Suprapubic skin (tissue), 4 donors: Measurements from ENCODE around the gene VSIR. TPM values are rescaled to one million over a fixed set of nuclear protein-coding genes. Genes with fewer than 3 reads are reported as not detected.

Source experiments
- DNase-seq, 2 donors: peaks; one replicate each; pipeline ENCODE4 v3.0.0-alpha.2; 2019; ENCODE audit warnings: low spot score in 2 of 2
- H3K27ac ChIP-seq: fragments of 200-600 bp; sonication (generic); one replicate; pipeline ENCODE4 v1.5.1; 2019
- H3K27me3 ChIP-seq: fragments of 200-600 bp; sonication (generic); one replicate; pipeline ENCODE4 v1.5.1; 2019
- H3K36me3 ChIP-seq: fragments of 200-600 bp; sonication (generic); one replicate; pipeline ENCODE4 v1.5.1; 2019
- H3K4me1 ChIP-seq: fragments of 200-600 bp; sonication (generic); one replicate; pipeline ENCODE4 v1.5.1; 2019
- H3K4me3 ChIP-seq: fragments of 200-600 bp; sonication (generic); one replicate; pipeline ENCODE4 v1.5.1; 2019; ENCODE audit warnings: mild to moderate bottlenecking
- H3K9me3 ChIP-seq: fragments of 200-600 bp; sonication (generic); one replicate; pipeline ENCODE4 v1.5.1; 2019
- EP300 ChIP-seq: sonication (generic); formaldehyde crosslinking; IDR thresholded peaks from one replicate; pipeline ENCODE4 v1.6.1; 2017; ENCODE audit warnings: antibody characterized with exemption
- POLR2A ChIP-seq, 2 donors: fragments of 450-650 bp; IDR thresholded peaks; one replicate each; pipeline ENCODE4 v1.6.1; 2017; ENCODE audit warnings: antibody characterized with exemption in 2 of 2, mild to moderate bottlenecking in 2 of 2, moderate library complexity in 2 of 2
- POLR2AphosphoS5 ChIP-seq, 3 donors: sonication (generic); formaldehyde crosslinking; IDR thresholded peaks; one replicate each; pipeline ENCODE4 v1.6.1; 2017; ENCODE audit warnings: antibody characterized with exemption in 3 of 3
- WGBS: methylation state at CpG from one replicate; pipeline ENCODE4 v1.1.5; 2018; 5-methylcytosine and 5-hydroxymethylcytosine counted together
- total RNA-seq, 4 donors: library from RNA; depleted of rRNA; stranded (reverse); fragments of >200 nt; gene quantifications; one replicate each; pipeline ENCODE4 v1.1.0, GENCODE V29; 2016
- TF ChIP-seq, protein P1 (sequence below), 2 donors: fragments of 200-600 bp in 1 of 2; fragments of 450-650 bp in 1 of 2; sonication (generic) in 1 of 2; IDR thresholded peaks; one replicate each; pipeline ENCODE4 v1.5.1; 2016 to 2019; ENCODE audit warnings: antibody characterized with exemption in 2 of 2, mild to moderate bottlenecking in 1 of 2, moderate library complexity in 1 of 2

The VSIR gene
- total RNA-seq, 4 donors from 2014 or later = 16.3 to 50.7 (median 33.6) TPM

DNA sequence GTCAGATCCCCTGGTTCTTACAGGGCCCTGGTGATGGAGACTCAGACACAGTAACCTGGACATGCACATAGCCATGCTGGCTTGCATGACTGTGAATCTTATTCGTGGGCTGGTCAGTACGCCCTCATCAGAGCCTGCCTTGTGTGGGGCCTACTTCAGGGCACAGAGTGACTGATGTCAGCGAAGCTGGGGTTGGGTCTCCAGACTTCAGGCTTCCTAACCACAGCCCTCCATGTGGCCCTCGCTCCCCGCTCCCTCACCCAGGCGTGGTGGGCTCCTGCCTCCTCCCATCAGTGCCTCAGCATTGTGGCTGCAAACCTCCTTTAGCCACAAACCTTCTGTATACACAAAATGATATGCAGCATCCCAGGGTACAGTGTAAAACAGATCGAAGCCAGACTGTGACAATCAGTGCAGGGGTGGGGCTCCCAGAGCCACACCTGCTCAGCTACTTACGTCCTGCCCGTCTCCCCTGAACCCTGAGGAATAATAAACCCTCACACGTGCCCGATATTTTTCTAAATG is 46.7 kb downstream of the VSIR start:
- Histone ChIP-seq H3K9me3 (no peaks in the 10 kb centered on the region), H3K4me1 (peaks cover 51% of the 10 kb centered on the region), H3K36me3 (no peaks in the 10 kb centered on the region), H3K27ac (no peak overlapping the region), H3K4me3 (no peak overlapping the region), H3K27me3 (no peaks in the 10 kb centered on the region)
- DNase-seq = no peak
- no peak for TF ChIP-seq POLR2A (IDR thresholded peaks at IDR 0.05)
- TF ChIP-seq POLR2AphosphoS5 (IDR thresholded peaks at IDR 0.05) = no peak
- TF ChIP-seq, protein P1, sequence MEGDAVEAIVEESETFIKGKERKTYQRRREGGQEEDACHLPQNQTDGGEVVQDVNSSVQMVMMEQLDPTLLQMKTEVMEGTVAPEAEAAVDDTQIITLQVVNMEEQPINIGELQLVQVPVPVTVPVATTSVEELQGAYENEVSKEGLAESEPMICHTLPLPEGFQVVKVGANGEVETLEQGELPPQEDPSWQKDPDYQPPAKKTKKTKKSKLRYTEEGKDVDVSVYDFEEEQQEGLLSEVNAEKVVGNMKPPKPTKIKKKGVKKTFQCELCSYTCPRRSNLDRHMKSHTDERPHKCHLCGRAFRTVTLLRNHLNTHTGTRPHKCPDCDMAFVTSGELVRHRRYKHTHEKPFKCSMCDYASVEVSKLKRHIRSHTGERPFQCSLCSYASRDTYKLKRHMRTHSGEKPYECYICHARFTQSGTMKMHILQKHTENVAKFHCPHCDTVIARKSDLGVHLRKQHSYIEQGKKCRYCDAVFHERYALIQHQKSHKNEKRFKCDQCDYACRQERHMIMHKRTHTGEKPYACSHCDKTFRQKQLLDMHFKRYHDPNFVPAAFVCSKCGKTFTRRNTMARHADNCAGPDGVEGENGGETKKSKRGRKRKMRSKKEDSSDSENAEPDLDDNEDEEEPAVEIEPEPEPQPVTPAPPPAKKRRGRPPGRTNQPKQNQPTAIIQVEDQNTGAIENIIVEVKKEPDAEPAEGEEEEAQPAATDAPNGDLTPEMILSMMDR (IDR thresholded peaks at IDR 0.05) = no peak
- WGBS = 82% methylated on average over 9 of the region's 11 CpGs

- no peak for DNase-seq
- Histone ChIP-seq H3K9me3 (no peaks in the 10 kb centered on the region), H3K27ac (no peak overlapping the region), H3K4me3 (no peak overlapping the region), H3K4me1 (peaks cover 51% of the 10 kb centered on the region), H3K36me3 (no peaks in the 10 kb centered on the region), H3K27me3 (no peaks in the 10 kb centered on the region)
- no peak for TF ChIP-seq EP300
- 76% methylated on average over 7 of the region's 9 CpGs for WGBS
Measured at GRCh38 chr10:71725998-71726579, 47.2 kb downstream of the VSIR start.

DNA sequence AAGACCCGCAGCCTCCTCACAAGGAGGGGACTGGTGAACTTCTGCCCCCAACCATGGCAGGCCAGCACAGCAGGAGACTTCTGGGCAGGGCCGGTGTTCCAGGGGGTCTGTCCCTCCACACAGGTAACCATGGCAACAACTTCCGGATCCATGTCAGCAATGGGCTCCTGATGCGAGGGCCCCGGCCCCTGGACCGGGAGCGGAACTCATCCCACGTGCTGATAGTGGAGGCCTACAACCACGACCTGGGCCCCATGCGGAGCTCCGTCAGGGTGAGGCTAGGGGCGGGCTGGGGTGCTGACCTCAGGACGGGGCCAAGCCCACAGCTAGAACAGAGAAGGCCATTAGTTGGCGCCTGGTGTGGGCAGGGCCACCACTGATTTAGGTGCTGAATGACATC is 48.1 kb downstream of the VSIR start:
- no peak for DNase-seq
- H3K36me3 ChIP-seq = no peaks in the 10 kb centered on the region
- peaks cover 46% of the 10 kb centered on the region for H3K4me1 ChIP-seq
- TF ChIP-seq POLR2AphosphoS5 (IDR thresholded peaks at IDR 0.05) = no peak
- H3K4me3 ChIP-seq = no peak overlapping the region
- whole genome bisulfite sequencing = 98% methylated on average over 7 of the region's 14 CpGs
- no peaks in the 10 kb centered on the region for H3K9me3 ChIP-seq
- H3K27me3 ChIP-seq = no peaks in the 10 kb centered on the region
- no peak overlapping the region for H3K27ac ChIP-seq

GRCh38 chr10:71724539-71724938 is 48.8 kb downstream of the VSIR start:
- Histone ChIP-seq H3K4me1 (peaks cover 41% of the 10 kb centered on the region), H3K27ac (no peak overlapping the region)
- 100% methylated on average over 1 of the region's 6 CpGs for WGBS

GRCh38 chr10:71723311-71723710 is 50.0 kb downstream of the VSIR start:
- Histone ChIP-seq H3K36me3 (no peaks in the 10 kb centered on the region), H3K4me3 (no peak overlapping the region), H3K27ac (no peak overlapping the region), H3K4me1 (peaks cover 41% of the 10 kb centered on the region), H3K9me3 (no peaks in the 10 kb centered on the region), H3K27me3 (no peaks in the 10 kb centered on the region)
- TF ChIP-seq POLR2AphosphoS5 (IDR thresholded peaks at IDR 0.05) = no peak
- TF ChIP-seq POLR2A (IDR thresholded peaks at IDR 0.05) = no peak
- no peak for TF ChIP-seq EP300
- TF ChIP-seq, protein P1 (IDR thresholded peaks at IDR 0.05) = no peak
- WGBS = 92% methylated on average over 4 of the region's 11 CpGs
- no peak for DNase-seq

More at GRCh38 chr10:71724539-71724938, 48.8 kb downstream of the VSIR start:
- no peak for DNase-seq
- TF ChIP-seq EP300 = no peak
- TF ChIP-seq POLR2AphosphoS5 (IDR thresholded peaks at IDR 0.05) = no peak
- TF ChIP-seq, protein P1 (IDR thresholded peaks at IDR 0.05) = no peak
- TF ChIP-seq POLR2A (IDR thresholded peaks at IDR 0.05) = no peak
- Histone ChIP-seq H3K36me3 (no peaks in the 10 kb centered on the region), H3K9me3 (no peaks in the 10 kb centered on the region), H3K27me3 (no peaks in the 10 kb centered on the region), H3K4me3 (no peak overlapping the region)

- DNase-seq = no peak
- H3K36me3 ChIP-seq = no peaks in the 10 kb centered on the region
- no peak overlapping the region for H3K27ac ChIP-seq
- WGBS = 93% methylated on average over 1 of the region's 1 CpG
- H3K4me1 ChIP-seq = peaks cover 41% of the 10 kb centered on the region
- no peak overlapping the region for H3K4me3 ChIP-seq
- TF ChIP-seq POLR2A (IDR thresholded peaks at IDR 0.05) (no peak), EP300 (no peak), POLR2AphosphoS5 (IDR thresholded peaks at IDR 0.05) (no peak)
- TF ChIP-seq, protein P1 (IDR thresholded peaks at IDR 0.05) = no peak
- no peaks in the 10 kb centered on the region for H3K27me3 ChIP-seq
- H3K9me3 ChIP-seq = no peaks in the 10 kb centered on the region
Measured at GRCh38 chr10:71722849-71723248, 50.5 kb downstream of the VSIR start.
